SK-N-SH treated with all-trans-retinoic acid at 6 μM for 48 hours (cell line): ENCODE measurements around the gene CPT2.

Experiments
- ATAC-seq: fragments of 200-7000 bp; cut with Tn5 transposase; 3 replicates; pipeline ENCODE4 v1.9.1; 2020; ENCODE audit warnings: mild to moderate bottlenecking, moderate library complexity
- ARNTL ChIP-seq: fragments of 450-650 bp; formaldehyde crosslinking; IDR thresholded peaks from 2 replicates; pipeline ENCODE4 v1.5.0; 2020; ENCODE audit warnings: low read depth, mild to moderate bottlenecking, moderate library complexity, borderline replicate concordance
- BACH2 ChIP-seq: fragments of 250-450 bp; sonication (Bioruptor Pico); IDR thresholded peaks from 2 replicates; pipeline ENCODE4 v1.9.0; 2021; ENCODE audit warnings: mild to moderate bottlenecking, borderline replicate concordance
- CSDC2 ChIP-seq: fragments of 250-450 bp; sonication (Bioruptor Pico); IDR thresholded peaks from 2 replicates; pipeline ENCODE4 v1.5.0; 2020; ENCODE audit warnings: mild to moderate bottlenecking, moderate library complexity
- ESRRG ChIP-seq: fragments of 250-450 bp; sonication (Bioruptor Pico); IDR thresholded peaks from 2 replicates; pipeline ENCODE4 v1.6.1; 2021; ENCODE audit warnings: mild to moderate bottlenecking
- GLIS3 ChIP-seq: fragments of 250-450 bp; sonication (Bioruptor Pico); IDR thresholded peaks from 2 replicates; pipeline ENCODE4 v1.5.0; 2020; ENCODE audit warnings: mild to moderate bottlenecking, moderate library complexity
- ISL1 ChIP-seq: fragments of 250-450 bp; sonication (Bioruptor Pico); IDR thresholded peaks from 2 replicates; pipeline ENCODE4 v2.1.2; 2022; ENCODE audit warnings: mild to moderate bottlenecking, moderate library complexity
- OSR1 ChIP-seq: fragments of 250-450 bp; sonication (Bioruptor Pico); IDR thresholded peaks from 2 replicates; pipeline ENCODE4 v1.8.0; 2022; ENCODE audit warnings: moderate library complexity, mild to moderate bottlenecking, inconsistent platforms
- PPARA ChIP-seq: fragments of 250-450 bp; sonication (Bioruptor Pico); IDR thresholded peaks from 2 replicates; pipeline ENCODE4 v1.5.0; 2020; ENCODE audit warnings: mild to moderate bottlenecking, borderline replicate concordance
- RARB ChIP-seq: fragments of 250-450 bp; sonication (Bioruptor Pico); IDR thresholded peaks from 2 replicates; pipeline ENCODE4 v1.8.0; 2021; ENCODE audit warnings: mild to moderate bottlenecking, moderate library complexity
- SNAI2 ChIP-seq: fragments of 250-450 bp; sonication (Bioruptor Pico); IDR thresholded peaks from 2 replicates; pipeline ENCODE4 v1.5.0; 2020; ENCODE audit warnings: mild to moderate bottlenecking, moderate library complexity
- TCF4 ChIP-seq: fragments of 250-450 bp; sonication (Bioruptor Pico); IDR thresholded peaks from 2 replicates; pipeline ENCODE4 v1.8.0; 2021; ENCODE audit warnings: mild to moderate bottlenecking, moderate library complexity, borderline replicate concordance
- TOX ChIP-seq: fragments of 250-450 bp; sonication (Bioruptor Pico); IDR thresholded peaks from 2 replicates; pipeline ENCODE4 v1.8.0; 2021; ENCODE audit warnings: mild to moderate bottlenecking, moderate library complexity, borderline replicate concordance
- ZC3H10 ChIP-seq: fragments of 250-450 bp; sonication (Bioruptor Pico); IDR thresholded peaks from 2 replicates; pipeline ENCODE4 v1.5.1; 2021; ENCODE audit warnings: mild to moderate bottlenecking, moderate library complexity
- ZFP3 ChIP-seq: fragments of 250-450 bp; sonication (Bioruptor Pico); IDR thresholded peaks from 2 replicates; pipeline ENCODE4 v1.5.0; 2020; ENCODE audit warnings: mild to moderate bottlenecking, moderate library complexity
- ZFP30 ChIP-seq: fragments of 450-650 bp; formaldehyde crosslinking; IDR thresholded peaks from 2 replicates; pipeline ENCODE4 v1.5.0; 2022; ENCODE audit warnings: mild to moderate bottlenecking, moderate library complexity
- ZNF565 ChIP-seq: fragments of 450-650 bp; formaldehyde crosslinking; conservative IDR thresholded peaks from 2 replicates; pipeline ENCODE4 v1.5.0; 2020; ENCODE audit warnings: low read depth, mild to moderate bottlenecking, moderate library complexity
- ZNF70 ChIP-seq: fragments of 450-650 bp; formaldehyde crosslinking; IDR thresholded peaks from 2 replicates; pipeline ENCODE4 v1.5.0; 2020; ENCODE audit warnings: mild to moderate bottlenecking, moderate library complexity
- ZNF8 ChIP-seq: fragments of 450-650 bp; formaldehyde crosslinking; IDR thresholded peaks from 2 replicates; pipeline ENCODE4 v1.5.0; 2020; ENCODE audit warnings: mild to moderate bottlenecking, moderate library complexity
- TF ChIP-seq, protein P1 (sequence below): fragments of 250-450 bp; sonication (Bioruptor Pico); IDR thresholded peaks from 2 replicates; pipeline ENCODE4 v1.5.1; 2020; ENCODE audit warnings: low read depth, mild to moderate bottlenecking, moderate library complexity
- TF ChIP-seq, protein P2 (sequence below): fragments of 250-450 bp; sonication (Bioruptor Pico); IDR thresholded peaks from 2 replicates; pipeline ENCODE4 v1.5.0; 2020; ENCODE audit warnings: mild to moderate bottlenecking, moderate library complexity
- TF ChIP-seq, protein P3 (sequence below): fragments of 250-450 bp; sonication (Bioruptor Pico); IDR thresholded peaks from 2 replicates; pipeline ENCODE4 v1.8.0; 2021; ENCODE audit warnings: low read depth, mild to moderate bottlenecking, moderate library complexity, borderline replicate concordance
- TF ChIP-seq, protein P4 (sequence below): fragments of 250-450 bp; sonication (Bioruptor Pico); IDR thresholded peaks from 2 replicates; pipeline ENCODE4 v1.8.0; 2020; ENCODE audit warnings: mild to moderate bottlenecking, moderate library complexity, borderline replicate concordance

The CPT2 gene

DNA sequence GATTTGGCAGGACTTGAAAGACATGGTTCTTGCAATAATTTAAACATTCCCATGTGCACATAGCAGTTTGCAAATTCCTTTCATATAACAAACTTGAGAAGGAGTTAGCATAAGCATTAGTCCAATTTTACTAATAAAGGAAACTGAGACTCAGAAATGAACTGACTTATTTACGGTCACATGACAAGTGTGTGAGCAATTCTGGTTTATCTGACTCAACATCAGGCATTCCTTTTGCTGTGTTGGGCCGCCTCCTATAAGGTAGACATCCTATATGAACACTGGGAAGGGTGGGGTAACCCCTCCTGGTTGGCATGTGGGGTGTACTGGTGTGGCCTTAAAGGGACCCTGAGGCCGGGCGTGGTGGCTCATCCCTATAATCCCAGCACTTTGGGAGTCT lies 8.5 kb upstream of the CPT2 start:
- TF ChIP-seq OSR1 (CRISPR knock-in tag): no peak
- TF ChIP-seq TCF4 (CRISPR knock-in tag): no peak
- TF ChIP-seq PPARA: no peak
- no peak for TF ChIP-seq ZC3H10 (CRISPR knock-in tag)
- no peak for TF ChIP-seq ZFP3 (CRISPR knock-in tag)
- no peak for TF ChIP-seq TOX (CRISPR knock-in tag)
- no peak for TF ChIP-seq BACH2 (CRISPR knock-in tag)
- TF ChIP-seq, protein P1, sequence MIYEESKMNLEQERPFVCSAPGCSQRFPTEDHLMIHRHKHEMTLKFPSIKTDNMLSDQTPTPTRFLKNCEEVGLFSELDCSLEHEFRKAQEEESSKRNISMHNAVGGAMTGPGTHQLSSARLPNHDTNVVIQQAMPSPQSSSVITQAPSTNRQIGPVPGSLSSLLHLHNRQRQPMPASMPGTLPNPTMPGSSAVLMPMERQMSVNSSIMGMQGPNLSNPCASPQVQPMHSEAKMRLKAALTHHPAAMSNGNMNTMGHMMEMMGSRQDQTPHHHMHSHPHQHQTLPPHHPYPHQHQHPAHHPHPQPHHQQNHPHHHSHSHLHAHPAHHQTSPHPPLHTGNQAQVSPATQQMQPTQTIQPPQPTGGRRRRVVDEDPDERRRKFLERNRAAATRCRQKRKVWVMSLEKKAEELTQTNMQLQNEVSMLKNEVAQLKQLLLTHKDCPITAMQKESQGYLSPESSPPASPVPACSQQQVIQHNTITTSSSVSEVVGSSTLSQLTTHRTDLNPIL (CRISPR knock-in tag): no peak
- TF ChIP-seq RARB (CRISPR knock-in tag): no peak
- TF ChIP-seq CSDC2: no peak
- TF ChIP-seq ZFP30 (CRISPR knock-in tag): no peak
- TF ChIP-seq, protein P2, sequence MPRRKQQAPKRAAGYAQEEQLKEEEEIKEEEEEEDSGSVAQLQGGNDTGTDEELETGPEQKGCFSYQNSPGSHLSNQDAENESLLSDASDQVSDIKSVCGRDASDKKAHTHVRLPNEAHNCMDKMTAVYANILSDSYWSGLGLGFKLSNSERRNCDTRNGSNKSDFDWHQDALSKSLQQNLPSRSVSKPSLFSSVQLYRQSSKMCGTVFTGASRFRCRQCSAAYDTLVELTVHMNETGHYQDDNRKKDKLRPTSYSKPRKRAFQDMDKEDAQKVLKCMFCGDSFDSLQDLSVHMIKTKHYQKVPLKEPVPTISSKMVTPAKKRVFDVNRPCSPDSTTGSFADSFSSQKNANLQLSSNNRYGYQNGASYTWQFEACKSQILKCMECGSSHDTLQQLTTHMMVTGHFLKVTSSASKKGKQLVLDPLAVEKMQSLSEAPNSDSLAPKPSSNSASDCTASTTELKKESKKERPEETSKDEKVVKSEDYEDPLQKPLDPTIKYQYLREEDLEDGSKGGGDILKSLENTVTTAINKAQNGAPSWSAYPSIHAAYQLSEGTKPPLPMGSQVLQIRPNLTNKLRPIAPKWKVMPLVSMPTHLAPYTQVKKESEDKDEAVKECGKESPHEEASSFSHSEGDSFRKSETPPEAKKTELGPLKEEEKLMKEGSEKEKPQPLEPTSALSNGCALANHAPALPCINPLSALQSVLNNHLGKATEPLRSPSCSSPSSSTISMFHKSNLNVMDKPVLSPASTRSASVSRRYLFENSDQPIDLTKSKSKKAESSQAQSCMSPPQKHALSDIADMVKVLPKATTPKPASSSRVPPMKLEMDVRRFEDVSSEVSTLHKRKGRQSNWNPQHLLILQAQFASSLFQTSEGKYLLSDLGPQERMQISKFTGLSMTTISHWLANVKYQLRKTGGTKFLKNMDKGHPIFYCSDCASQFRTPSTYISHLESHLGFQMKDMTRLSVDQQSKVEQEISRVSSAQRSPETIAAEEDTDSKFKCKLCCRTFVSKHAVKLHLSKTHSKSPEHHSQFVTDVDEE (CRISPR knock-in tag): no peak
- TF ChIP-seq ESRRG (CRISPR knock-in tag): no peak
- no peak for TF ChIP-seq ARNTL (CRISPR knock-in tag)
- TF ChIP-seq ISL1 (CRISPR knock-in tag): no peak
- TF ChIP-seq, protein P3, sequence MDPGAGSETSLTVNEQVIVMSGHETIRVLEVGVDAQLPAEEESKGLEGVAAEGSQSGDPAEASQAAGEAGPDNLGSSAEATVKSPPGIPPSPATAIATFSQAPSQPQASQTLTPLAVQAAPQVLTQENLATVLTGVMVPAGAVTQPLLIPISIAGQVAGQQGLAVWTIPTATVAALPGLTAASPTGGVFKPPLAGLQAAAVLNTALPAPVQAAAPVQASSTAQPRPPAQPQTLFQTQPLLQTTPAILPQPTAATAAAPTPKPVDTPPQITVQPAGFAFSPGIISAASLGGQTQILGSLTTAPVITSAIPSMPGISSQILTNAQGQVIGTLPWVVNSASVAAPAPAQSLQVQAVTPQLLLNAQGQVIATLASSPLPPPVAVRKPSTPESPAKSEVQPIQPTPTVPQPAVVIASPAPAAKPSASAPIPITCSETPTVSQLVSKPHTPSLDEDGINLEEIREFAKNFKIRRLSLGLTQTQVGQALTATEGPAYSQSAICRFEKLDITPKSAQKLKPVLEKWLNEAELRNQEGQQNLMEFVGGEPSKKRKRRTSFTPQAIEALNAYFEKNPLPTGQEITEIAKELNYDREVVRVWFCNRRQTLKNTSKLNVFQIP (CRISPR knock-in tag): no peak
- no peak for TF ChIP-seq GLIS3 (CRISPR knock-in tag)
- no peak for TF ChIP-seq ZNF70
- no peak for ATAC-seq

DNA sequence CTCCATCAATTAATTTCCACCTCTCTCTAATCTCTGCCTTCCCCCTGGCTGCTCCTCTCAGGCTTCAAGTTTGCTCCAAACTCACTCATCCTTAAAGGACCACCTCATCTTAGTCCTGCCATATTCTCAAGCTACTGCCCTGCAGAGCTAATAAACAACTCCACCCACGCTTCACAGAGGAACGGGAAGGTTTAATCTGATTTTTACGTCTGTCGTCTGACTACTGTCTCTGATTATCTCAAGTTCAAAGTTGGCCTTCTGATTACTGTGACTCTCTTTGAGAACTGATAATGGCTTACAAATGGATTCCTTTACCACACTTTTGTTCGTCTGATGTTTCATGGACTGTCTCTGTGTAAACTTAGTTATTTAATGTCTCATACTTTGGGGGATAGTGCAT lies 7.6 kb upstream of the CPT2 start:
- TF ChIP-seq, protein P4, sequence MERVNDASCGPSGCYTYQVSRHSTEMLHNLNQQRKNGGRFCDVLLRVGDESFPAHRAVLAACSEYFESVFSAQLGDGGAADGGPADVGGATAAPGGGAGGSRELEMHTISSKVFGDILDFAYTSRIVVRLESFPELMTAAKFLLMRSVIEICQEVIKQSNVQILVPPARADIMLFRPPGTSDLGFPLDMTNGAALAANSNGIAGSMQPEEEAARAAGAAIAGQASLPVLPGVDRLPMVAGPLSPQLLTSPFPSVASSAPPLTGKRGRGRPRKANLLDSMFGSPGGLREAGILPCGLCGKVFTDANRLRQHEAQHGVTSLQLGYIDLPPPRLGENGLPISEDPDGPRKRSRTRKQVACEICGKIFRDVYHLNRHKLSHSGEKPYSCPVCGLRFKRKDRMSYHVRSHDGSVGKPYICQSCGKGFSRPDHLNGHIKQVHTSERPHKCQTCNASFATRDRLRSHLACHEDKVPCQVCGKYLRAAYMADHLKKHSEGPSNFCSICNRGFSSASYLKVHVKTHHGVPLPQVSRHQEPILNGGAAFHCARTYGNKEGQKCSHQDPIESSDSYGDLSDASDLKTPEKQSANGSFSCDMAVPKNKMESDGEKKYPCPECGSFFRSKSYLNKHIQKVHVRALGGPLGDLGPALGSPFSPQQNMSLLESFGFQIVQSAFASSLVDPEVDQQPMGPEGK (CRISPR knock-in tag): no peak
- TF ChIP-seq, all 23 proteins: peak for 0
- ATAC-seq: no peak

DNA sequence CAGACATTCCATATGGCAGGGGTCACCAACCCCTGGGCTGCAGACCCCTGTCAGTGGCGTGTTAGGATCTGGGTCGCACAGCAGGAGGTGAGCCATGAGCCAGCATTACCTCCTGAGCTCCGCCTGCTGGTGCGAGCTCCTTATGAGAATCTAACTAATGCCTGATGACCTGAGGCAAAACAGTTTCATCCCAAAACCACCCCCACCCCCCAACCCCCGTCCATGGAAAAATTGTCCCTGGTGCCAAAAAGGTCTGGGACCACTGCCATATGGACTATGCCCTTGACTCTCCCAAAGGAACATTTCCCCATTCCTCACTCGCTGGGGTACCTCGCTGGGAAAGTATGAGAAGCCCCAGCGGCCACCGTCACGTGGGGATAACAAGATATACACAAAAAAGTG lies 6.4 kb upstream of the CPT2 start:
- TF ChIP-seq ZNF8 (CRISPR knock-in tag) (no peak), ARNTL (CRISPR knock-in tag) (no peak), TCF4 (CRISPR knock-in tag) (no peak), SNAI2 (CRISPR knock-in tag) (no peak), ZNF70 (no peak), CSDC2 (no peak), PPARA (no peak), BACH2 (CRISPR knock-in tag) (no peak), ZNF565 (CRISPR knock-in tag) (no peak), ESRRG (CRISPR knock-in tag) (no peak)
- TF ChIP-seq, protein P2 (CRISPR knock-in tag): no peak
- TF ChIP-seq, protein P3 (CRISPR knock-in tag): no peak
- ATAC-seq: no peak
